Body of pancreas (tissue), 4 donors: ENCODE measurements around the gene HSCB. TPM values are rescaled to one million over a fixed set of nuclear protein-coding genes. Genes with fewer than 3 reads are reported as not detected.
A peak's percentile ranks its signal among the peaks of the same experiment; 100 is the strongest.

Experiments
- ATAC-seq: fragments of 150-250 bp; one replicate; pipeline ENCODE4 v1.9.1; 2016
- DNase-seq, 4 donors: peaks; one replicate each; pipeline ENCODE4 v3.0.0-alpha.2; 2019
- H3K27ac ChIP-seq, 4 donors: fragments of 200-600 bp; sonication (generic); 1 replicate in 3 of 4; 2 replicates in 1 of 4; pipeline versions ENCODE4 v1.5.1 to v1.6.1; 2016 to 2019; ENCODE audit warnings: mild to moderate bottlenecking in 1 of 4, mixed read lengths in 1 of 4, moderate library complexity in 1 of 4
- H3K27me3 ChIP-seq, 2 donors: fragments of 200-600 bp; sonication (generic); one replicate each; pipeline ENCODE4 v1.6.0; 2016; ENCODE audit warnings: mild to moderate bottlenecking in 1 of 2
- H3K36me3 ChIP-seq, 2 donors: fragments of 200-600 bp; sonication (generic); replicated peaks in 1 of 2; 2 replicates each; pipeline ENCODE4 v1.5.1; 2016; ENCODE audit warnings: low read depth in 2 of 2; ENCODE audit not compliant: insufficient read depth in 1 of 2
- H3K4me1 ChIP-seq: fragments of 200-600 bp; sonication (generic); one replicate; pipeline ENCODE4 v1.6.0; 2016
- H3K4me3 ChIP-seq, 2 donors: fragments of 200-600 bp; sonication (generic); 1 replicate in 1 of 2; 2 replicates in 1 of 2; pipeline ENCODE4 v1.5.1; 2016 to 2019
- H3K9me3 ChIP-seq, 3 donors: fragments of 200-600 bp; sonication (generic); 1 replicate in 2 of 3; 2 replicates in 1 of 3; pipeline ENCODE4 v1.5.1; 2016
- CTCF ChIP-seq, 7 experiments: fragments of 450-650 bp in 4 of 7; fragments of 200-600 bp in 3 of 7; sonication (generic) in 3 of 7; IDR thresholded peaks; one replicate each; pipeline ENCODE4 v1.5.1; 2016 to 2019; ENCODE audit warnings: antibody characterized with exemption in 7 of 7
- POLR2A ChIP-seq, 3 donors: fragments of 450-650 bp; IDR thresholded peaks; one replicate each; pipeline ENCODE4 v1.6.1; 2016; ENCODE audit warnings: antibody characterized with exemption in 3 of 3, mild to moderate bottlenecking in 2 of 3
- WGBS, 2 donors: methylation state at CpG; one replicate each; pipeline ENCODE4 v1.1.5; 2017; 5-methylcytosine and 5-hydroxymethylcytosine counted together
- intact Hi-C: fragments of 100-400 bp; cut with DNase I; formaldehyde crosslinking; loops from one replicate; pipeline ENCODE4 v1.15.1; 2023
- total RNA-seq, 2 donors: library from RNA; depleted of rRNA; stranded (reverse); fragments of >200 nt; gene quantifications; one replicate each; pipeline ENCODE4 v1.1.0, GENCODE V29; 2016

Gene HSCB
- total RNA-seq, 2 donors from 2014 or later: 11.7 to 14.2 TPM

- Histone ChIP-seq H3K27me3 (no peaks in the 10 kb centered on the region), H3K4me1 (peaks cover 50% of the 10 kb centered on the region), H3K27ac (peak overlapping the region; percentile 98 to 100 (median 100)), H3K9me3 (no peaks in the 10 kb centered on the region), H3K36me3 (peaks cover 15 to 29% of the 10 kb centered on the region in 2 donors), H3K4me3 (peak overlapping the region; percentile 63 to 94)
- TF ChIP-seq POLR2A (IDR thresholded peaks at IDR 0.05) (peak in 2 of 3 donors; percentile 65 to 66), CTCF (IDR thresholded peaks at IDR 0.05) (no peak)
- 1 to 2% methylated on average over 7 of the region's 7 CpGs for WGBS, 2 donors
- intact Hi-C loops: no loop called here
- no peak for ATAC-seq
- DNase-seq: peak; percentile 33 to 73 (median 50)
Observed at GRCh38 chr22:28798810-28799605, 57.2 kb downstream of the HSCB start.

DNA sequence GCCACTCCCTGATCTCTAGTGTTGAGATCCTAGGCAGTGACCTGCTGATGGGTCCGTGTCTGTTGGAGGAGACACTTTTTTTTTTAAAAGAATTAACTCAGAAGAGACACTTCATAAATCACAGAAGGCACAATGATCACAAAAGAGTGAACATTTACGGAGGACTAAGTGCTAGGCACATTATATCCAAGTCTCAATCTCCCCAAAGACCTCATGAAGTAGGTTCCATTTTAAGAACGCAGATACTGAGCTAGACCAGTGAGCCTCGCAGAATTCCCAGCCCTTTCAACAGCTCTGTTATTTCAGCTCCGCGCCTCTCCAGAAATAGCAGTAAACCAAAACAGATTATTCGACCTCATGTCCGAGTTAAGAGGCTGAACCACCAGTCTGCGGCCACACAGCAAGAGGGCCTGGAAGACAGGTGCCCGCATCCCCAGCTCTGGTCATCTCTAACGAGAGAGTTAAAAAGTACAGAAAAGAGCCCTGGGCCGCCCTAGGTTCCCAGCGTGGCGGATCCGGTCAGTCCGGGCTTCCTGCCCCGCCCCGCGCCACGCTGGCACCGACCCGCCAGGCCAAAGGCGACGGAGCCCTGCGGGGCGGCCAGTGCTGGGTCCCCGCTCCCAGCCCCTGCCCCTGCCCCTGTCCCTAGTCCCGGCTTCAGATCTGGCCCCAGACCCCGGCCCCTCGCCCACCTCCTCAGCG, 57.9 kb downstream of the HSCB start:
- Histone ChIP-seq H3K36me3 (peaks cover 13 to 28% of the 10 kb centered on the region in 2 donors), H3K27ac (peak overlapping the region; percentile 98 to 100 (median 100)), H3K27me3 (no peaks in the 10 kb centered on the region), H3K9me3 (no peaks in the 10 kb centered on the region), H3K4me3 (peak overlapping the region; percentile 63 to 94), H3K4me1 (peaks cover 50% of the 10 kb centered on the region)
- TF ChIP-seq POLR2A (IDR thresholded peaks at IDR 0.05) (no peak), CTCF (IDR thresholded peaks at IDR 0.05) (no peak)
- peak; percentile 42 for ATAC-seq
- peak; percentile 59 to 70 (median 66) for DNase-seq
- intact Hi-C loops: no loop called here
- WGBS, 2 donors: 0% methylated on average over 11 to 28 of the region's 31 CpGs

GRCh38 chr22:28800308-28801041, 58.6 kb downstream of the HSCB start, which contains the start of gene XBP1:
Gene XBP1 (minus strand): TSS chr22:28800569.
- Histone ChIP-seq H3K4me3 (peak within 1 kb of the TSS; percentile 63 to 94), H3K27me3 (no peaks in the 10 kb centered on the region), H3K9me3 (no peaks in the 10 kb centered on the region), H3K27ac (peak within 1 kb of the TSS; percentile 98 to 100 (median 100)), H3K4me1 (peaks cover 44% of the 10 kb centered on the region), H3K36me3 (peaks cover 9 to 21% of the 10 kb centered on the region in 2 donors)
- TF ChIP-seq POLR2A (IDR thresholded peaks at IDR 0.05) (peak; percentile 98 to 100 (median 98)), CTCF (IDR thresholded peaks at IDR 0.05) (peak in 1 of 7 experiments; percentile 2)
- intact Hi-C loops: no loop called here
- ATAC-seq (peak; percentile 86), DNase-seq (peak; percentile 96 to 97 (median 96))
- 0 to 1% methylated on average over 12 to 74 of the region's 78 CpGs for WGBS, 2 donors

- Histone ChIP-seq H3K9me3 (no peaks in the 10 kb centered on the region), H3K27me3 (no peaks in the 10 kb centered on the region), H3K36me3 (peaks cover 0 to 9% of the 10 kb centered on the region in 2 donors), H3K4me3 (no peak overlapping the region), H3K27ac (peak overlapping the region; percentile 85 to 100 (median 100)), H3K4me1 (peaks cover 30% of the 10 kb centered on the region)
- peak; percentile 78 to 89 (median 80) for DNase-seq
- WGBS, 2 donors: 5 to 15% methylated on average over 14 of the region's 14 CpGs
- TF ChIP-seq POLR2A (IDR thresholded peaks at IDR 0.05) (peak in 2 of 3 donors; percentile 58 to 61), CTCF (IDR thresholded peaks at IDR 0.05) (no peak)
- intact Hi-C loops: no loop called here
- ATAC-seq: peak; percentile 62
Observed at GRCh38 chr22:28801845-28802594, 60.2 kb downstream of the HSCB start.
